Stimulated activated CD4-positive, alpha-beta T cell treated with anti-CD3 and anti-CD28 coated beads, TNF-alpha, amount 100 ng/mL, for 48 hours (primary cell): ENCODE measurements around the gene ADGRF5.

ENCODE experiments used
- DNase-seq, 3 donors: peaks; one replicate each; pipeline ENCODE4 v3.0.0-alpha.2; 2020; ENCODE audit warnings: low read depth in 3 of 3

The ADGRF5 gene

DNA sequence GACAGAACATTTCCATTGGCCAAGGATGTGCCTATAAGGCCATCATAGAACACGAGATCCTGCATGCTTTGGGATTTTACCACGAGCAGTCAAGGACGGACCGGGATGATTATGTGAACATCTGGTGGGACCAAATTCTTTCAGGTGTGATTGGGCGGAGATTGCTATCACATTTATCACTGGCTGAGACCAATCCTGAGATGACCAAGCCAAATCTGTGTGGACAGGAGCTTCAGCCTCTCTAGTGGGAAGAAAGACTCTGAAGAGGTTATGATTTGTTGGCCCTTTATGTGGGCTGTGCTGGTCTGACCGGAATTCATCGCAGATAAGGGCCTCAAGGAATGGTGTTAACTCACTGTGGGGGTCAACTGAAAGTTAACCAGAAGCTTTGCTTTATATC lies 102.2 kb downstream of the ADGRF5 start:
- DNase-seq: no peak

DNA sequence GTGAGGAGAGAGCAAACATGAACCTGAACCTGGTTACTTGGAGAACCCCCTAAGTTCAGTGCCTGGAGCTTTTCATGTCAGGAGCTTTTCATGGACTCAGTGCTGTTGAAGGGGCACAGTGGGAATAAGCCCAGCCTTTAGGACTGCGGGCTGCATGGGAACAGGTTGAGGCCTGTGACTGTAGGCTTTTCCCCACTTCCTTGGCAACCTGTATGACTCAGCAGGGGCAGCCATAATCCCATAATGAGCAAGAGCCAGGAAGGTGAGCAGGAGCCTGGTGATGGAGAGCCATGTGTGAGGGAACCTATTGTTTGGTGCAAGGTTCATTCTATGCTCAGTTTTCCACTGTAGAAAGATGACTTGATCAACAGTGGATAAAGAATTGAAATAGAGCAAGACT lies 105.1 kb downstream of the ADGRF5 start:
- DNase-seq: no peak

DNA sequence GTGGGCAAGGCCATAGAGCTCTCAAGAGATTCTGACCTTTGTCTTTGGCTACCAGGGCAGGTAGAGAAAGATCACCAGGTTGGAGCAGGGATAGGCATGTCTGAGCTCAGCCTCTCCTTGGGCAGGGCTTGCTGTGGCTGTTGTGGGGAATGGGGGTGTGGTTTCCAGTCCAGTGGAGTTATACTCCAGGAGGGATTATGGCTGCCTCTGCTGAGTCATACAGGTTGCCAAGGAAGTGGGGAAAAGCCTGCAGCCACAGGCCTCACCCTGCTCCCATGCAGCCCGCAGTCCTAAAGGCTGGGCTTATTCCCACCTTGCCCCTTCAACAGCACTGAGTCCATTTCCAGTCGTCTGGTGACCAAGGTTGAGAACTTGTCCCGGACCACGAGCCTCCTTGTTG lies 106.6 kb downstream of the ADGRF5 start:
- DNase-seq: no peak

DNA sequence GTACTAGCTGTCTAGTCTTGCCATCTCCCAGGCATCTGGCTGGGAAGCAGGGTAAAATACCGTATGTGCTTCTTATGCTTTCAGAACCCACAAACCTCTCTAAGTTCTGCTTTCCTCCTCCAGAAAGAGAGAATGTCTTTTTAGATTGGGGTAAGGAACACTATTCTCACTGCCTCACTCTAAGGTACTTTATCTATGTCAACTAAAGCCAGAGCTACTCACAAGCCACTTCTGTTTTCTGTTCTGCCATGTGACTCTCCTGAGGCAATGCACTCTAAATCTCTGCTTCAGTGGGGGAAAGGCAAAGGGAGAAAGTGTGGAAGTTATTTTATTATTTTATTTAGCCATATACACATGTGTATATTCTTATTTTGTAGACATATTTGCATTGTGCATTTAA lies 112.9 kb downstream of the ADGRF5 start:
- no peak for DNase-seq
